ENCODE data around the gene UBE2J1. TPM values are rescaled to one million over a fixed set of nuclear protein-coding genes. Genes with fewer than 3 reads are reported as not detected.

The UBE2J1 gene
- total RNA-seq, 1 experiment from 2014 or later = 29.0 TPM

- Histone ChIP-seq H3K4me3 (no peak overlapping the region), H3K79me2 (ENCODE audit: low read depth) (no peaks in the 10 kb centered on the region), H3F3A (ENCODE audit: insufficient read depth, low read depth) (no peaks in the 10 kb centered on the region), H3K27me3 (ENCODE audit: insufficient read depth, low read depth) (no peaks in the 10 kb centered on the region), H3K27ac (no peak overlapping the region), H3K4me1 (replicated peaks; ENCODE audit: insufficient read depth) (no peaks in the 10 kb centered on the region), H3K9me2 (ENCODE audit: insufficient read depth) (no peaks in the 10 kb centered on the region), H3K9me3 (ENCODE audit: insufficient read depth, low read depth) (no peaks in the 10 kb centered on the region), H3K36me3 (ENCODE audit: low read depth) (no peaks in the 10 kb centered on the region), H2AFZ (no peak overlapping the region), H4K20me1 (ENCODE audit: insufficient read depth) (no peaks in the 10 kb centered on the region), H3K4me2 (no peak overlapping the region)
- BruUV-seq (replicated peaks) = no TSS peak
- intact Hi-C loops (cut with micrococcal nuclease; ENCODE audit: unreplicated experiment) = no loop called here
- POLR2A ChIA-PET (ENCODE audit: unreplicated experiment) = no interaction called here
- DNase-seq = no peak
- TF ChIP-seq CTCF (conservative IDR thresholded peaks at IDR 0.05) = no peak
- no peak for TF ChIP-seq EZH2 (IDR thresholded peaks at IDR 0.05; ENCODE audit: low read depth)
- CTCF ChIA-PET = no interaction called here
These were observed 32.4 kb downstream of the UBE2J1 start for GRCh38 chr6:89320012-89320559.

GRCh38 chr6:89317067-89317466 is 35.5 kb downstream of the UBE2J1 start:
- ChIA-PET CTCF (interaction anchor here (0.6 kb wide), 1 partner anchor 13 kb away, joined by 9 read pairs; no protein-coding TSS in a partner anchor), POLR2A (ENCODE audit: unreplicated experiment) (no interaction called here)
- Histone ChIP-seq H3K36me3 (ENCODE audit: low read depth) (no peaks in the 10 kb centered on the region), H3K79me2 (ENCODE audit: low read depth) (no peaks in the 10 kb centered on the region), H3K9me2 (ENCODE audit: insufficient read depth) (no peaks in the 10 kb centered on the region), H3K9me3 (ENCODE audit: insufficient read depth, low read depth) (no peaks in the 10 kb centered on the region), H3F3A (ENCODE audit: insufficient read depth, low read depth) (no peaks in the 10 kb centered on the region), H4K20me1 (ENCODE audit: insufficient read depth) (no peaks in the 10 kb centered on the region), H3K4me3 (no peak overlapping the region), H3K27ac (no peak overlapping the region), H3K27me3 (ENCODE audit: insufficient read depth, low read depth) (no peaks in the 10 kb centered on the region), H3K4me1 (replicated peaks; ENCODE audit: insufficient read depth) (no peaks in the 10 kb centered on the region), H3K4me2 (no peak overlapping the region), H2AFZ (no peak overlapping the region)
- intact Hi-C loops (cut with micrococcal nuclease; ENCODE audit: unreplicated experiment) = no loop called here
- BruUV-seq (replicated peaks) = no TSS peak
- no peak for TF ChIP-seq EZH2 (IDR thresholded peaks at IDR 0.05; ENCODE audit: low read depth)
- TF ChIP-seq CTCF (conservative IDR thresholded peaks at IDR 0.05) = no peak
- DNase-seq = no peak

- no peak for TF ChIP-seq EZH2 (IDR thresholded peaks at IDR 0.05; ENCODE audit: low read depth)
- no peak for TF ChIP-seq CTCF (conservative IDR thresholded peaks at IDR 0.05)
- H3K79me2 ChIP-seq (ENCODE audit: low read depth) = no peaks in the 10 kb centered on the region
- POLR2A ChIA-PET (ENCODE audit: unreplicated experiment) = interaction anchor here (0.6 kb wide), 1 partner anchor 236 kb away, joined by 4 read pairs; no protein-coding TSS in a partner anchor
- BruUV-seq (replicated peaks) = no TSS peak
- H3K4me1 ChIP-seq (replicated peaks; ENCODE audit: insufficient read depth) = no peaks in the 10 kb centered on the region
- H3K36me3 ChIP-seq (ENCODE audit: low read depth) = no peaks in the 10 kb centered on the region
- DNase-seq = no peak
- H3K4me2 ChIP-seq = no peak within 1 kb of the TSS
- H3F3A ChIP-seq (ENCODE audit: insufficient read depth, low read depth) = no peaks in the 10 kb centered on the region
- H4K20me1 ChIP-seq (ENCODE audit: insufficient read depth) = no peaks in the 10 kb centered on the region
- no peak within 1 kb of the TSS for H3K27ac ChIP-seq
- H3K9me2 ChIP-seq (ENCODE audit: insufficient read depth) = no peaks in the 10 kb centered on the region
- no peak within 1 kb of the TSS for H3K4me3 ChIP-seq
- CTCF ChIA-PET = no interaction called here
- no peaks in the 10 kb centered on the region for H3K9me3 ChIP-seq (ENCODE audit: insufficient read depth, low read depth)
- intact Hi-C loops (cut with micrococcal nuclease; ENCODE audit: unreplicated experiment) = no loop called here
- H2AFZ ChIP-seq = no peak within 1 kb of the TSS
- no peaks in the 10 kb centered on the region for H3K27me3 ChIP-seq (ENCODE audit: insufficient read depth, low read depth)
These were observed 37.2 kb downstream of the UBE2J1 start, which contains the start of gene GABRR2 for GRCh38 chr6:89315249-89315885. Gene GABRR2 (minus strand): TSS chr6:89315299. CDS start chr6:89315165, 134 bp downstream.

All from PC-9 (cell line).